Retinal pigment epithelial cell (primary cell): ENCODE data around the gene KRTAP3-2.

Source experiments
- DNase-seq: peaks from one replicate; pipeline ENCODE4 v3.0.0-alpha.2; 2010; ENCODE audit warnings: low read depth
- H3K4me3 ChIP-seq: 2 replicates; pipeline ENCODE4 v1.5.1; 2011; ENCODE audit warnings: mild to moderate bottlenecking, low read length, control low read depth, moderate library complexity
- TF ChIP-seq, protein P1 (sequence below): conservative IDR thresholded peaks from 2 replicates; pipeline ENCODE4 v1.5.1; 2011; ENCODE audit warnings: low read depth, low read length, control low read depth, inconsistent platforms

KRTAP3-2 gene

DNA sequence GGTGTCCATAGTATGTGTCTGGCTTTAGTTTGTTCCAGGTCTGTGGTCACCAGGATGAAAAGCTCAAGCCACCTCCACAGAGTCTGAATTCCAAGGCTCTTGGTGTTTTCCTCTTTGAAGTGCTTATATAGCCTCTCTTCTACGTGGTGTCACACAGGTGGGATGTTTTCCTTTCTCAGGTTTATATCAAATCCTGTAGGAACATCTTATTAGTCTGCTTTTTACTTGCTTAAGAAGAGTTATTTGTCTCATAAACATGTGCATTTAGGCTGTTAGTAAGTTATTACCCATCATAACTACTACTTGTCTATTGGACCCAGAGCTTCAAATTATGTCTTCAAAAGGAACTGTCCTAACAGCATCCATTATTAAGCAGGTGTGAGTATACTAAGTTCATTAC lies 32.9 kb downstream of the KRTAP3-2 start, which contains the start of gene KRT39:
KRT39 (minus strand) TSS at position 101 of the 400 bp plus-strand sequence; CDS start at position 9, 92 bp downstream.
- DNase-seq: no peak
- H3K4me3 ChIP-seq: no peak within 1 kb of the TSS
- TF ChIP-seq, protein P1, sequence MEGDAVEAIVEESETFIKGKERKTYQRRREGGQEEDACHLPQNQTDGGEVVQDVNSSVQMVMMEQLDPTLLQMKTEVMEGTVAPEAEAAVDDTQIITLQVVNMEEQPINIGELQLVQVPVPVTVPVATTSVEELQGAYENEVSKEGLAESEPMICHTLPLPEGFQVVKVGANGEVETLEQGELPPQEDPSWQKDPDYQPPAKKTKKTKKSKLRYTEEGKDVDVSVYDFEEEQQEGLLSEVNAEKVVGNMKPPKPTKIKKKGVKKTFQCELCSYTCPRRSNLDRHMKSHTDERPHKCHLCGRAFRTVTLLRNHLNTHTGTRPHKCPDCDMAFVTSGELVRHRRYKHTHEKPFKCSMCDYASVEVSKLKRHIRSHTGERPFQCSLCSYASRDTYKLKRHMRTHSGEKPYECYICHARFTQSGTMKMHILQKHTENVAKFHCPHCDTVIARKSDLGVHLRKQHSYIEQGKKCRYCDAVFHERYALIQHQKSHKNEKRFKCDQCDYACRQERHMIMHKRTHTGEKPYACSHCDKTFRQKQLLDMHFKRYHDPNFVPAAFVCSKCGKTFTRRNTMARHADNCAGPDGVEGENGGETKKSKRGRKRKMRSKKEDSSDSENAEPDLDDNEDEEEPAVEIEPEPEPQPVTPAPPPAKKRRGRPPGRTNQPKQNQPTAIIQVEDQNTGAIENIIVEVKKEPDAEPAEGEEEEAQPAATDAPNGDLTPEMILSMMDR: no peak

DNA sequence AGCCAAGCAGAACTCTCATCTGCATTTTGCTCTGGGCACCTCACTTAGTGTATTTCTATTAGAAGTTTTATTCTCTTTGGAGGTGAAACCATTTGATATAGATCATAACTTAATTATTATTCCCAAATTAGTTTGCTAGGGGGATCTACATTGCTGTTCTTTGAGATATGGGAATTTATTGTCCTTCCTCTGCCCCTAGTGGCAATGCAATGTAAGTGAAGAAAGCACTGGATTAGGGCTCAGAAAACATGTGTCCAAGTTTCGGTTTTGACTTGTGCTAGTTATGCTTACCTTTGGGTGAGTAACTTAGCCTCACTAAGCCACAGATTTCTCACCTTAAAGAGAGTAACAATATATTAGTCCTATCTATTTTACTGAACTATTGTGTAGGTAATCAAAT lies 35.9 kb downstream of the KRTAP3-2 start:
- no peak for DNase-seq

DNA sequence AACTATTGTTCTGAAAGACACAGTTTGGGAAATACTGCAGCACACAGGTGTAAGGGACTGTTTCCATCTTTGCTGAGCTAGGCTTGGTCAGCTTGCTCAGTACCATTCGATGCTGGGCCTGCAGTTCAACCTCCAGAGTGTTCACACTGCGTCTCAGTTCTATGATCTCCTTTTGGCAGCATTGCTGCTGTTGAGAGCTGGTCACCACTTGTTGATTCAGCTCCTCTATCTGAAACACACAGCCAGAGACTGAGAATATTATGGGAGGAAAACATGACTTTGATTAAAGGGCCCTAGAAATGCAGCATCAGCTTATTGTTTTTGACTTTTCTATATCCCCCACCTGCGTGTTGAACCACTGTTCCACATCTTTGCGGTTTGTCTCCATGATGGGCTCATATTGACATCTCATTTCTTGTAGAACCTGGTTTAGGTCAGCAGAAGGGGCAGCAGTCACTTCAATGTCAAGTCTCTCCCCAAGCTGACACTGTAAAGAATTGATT lies 37.6 kb downstream of the KRTAP3-2 start:
- DNase-seq: no peak
- TF ChIP-seq, protein P1: no peak
- H3K4me3 ChIP-seq: no peak overlapping the region

More for the DNA sequence above, 35.9 kb downstream of the KRTAP3-2 start:
- TF ChIP-seq, protein P1: peak; percentile 82
- no peak overlapping the region for H3K4me3 ChIP-seq

DNA sequence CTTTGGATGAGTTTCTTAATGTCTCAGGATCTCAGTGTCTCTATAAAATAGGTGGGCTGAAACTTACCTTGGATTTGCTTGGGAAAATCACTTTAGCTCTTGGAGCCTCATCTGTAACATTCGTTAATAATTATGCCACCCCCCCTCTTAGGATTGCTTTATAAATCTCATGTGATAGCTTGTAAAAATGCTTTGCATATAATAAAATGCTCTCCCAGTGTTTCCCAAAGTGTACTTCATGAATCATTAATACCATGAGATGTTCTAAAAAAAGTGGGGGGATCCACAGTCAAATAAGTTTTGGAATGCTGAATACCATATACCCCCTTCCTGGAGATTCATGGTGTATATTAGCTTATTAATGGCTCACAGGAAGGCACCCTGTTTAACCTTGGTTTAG lies 38.1 kb downstream of the KRTAP3-2 start:
- TF ChIP-seq, protein P1: no peak
- no peak for DNase-seq
- no peak overlapping the region for H3K4me3 ChIP-seq

DNA sequence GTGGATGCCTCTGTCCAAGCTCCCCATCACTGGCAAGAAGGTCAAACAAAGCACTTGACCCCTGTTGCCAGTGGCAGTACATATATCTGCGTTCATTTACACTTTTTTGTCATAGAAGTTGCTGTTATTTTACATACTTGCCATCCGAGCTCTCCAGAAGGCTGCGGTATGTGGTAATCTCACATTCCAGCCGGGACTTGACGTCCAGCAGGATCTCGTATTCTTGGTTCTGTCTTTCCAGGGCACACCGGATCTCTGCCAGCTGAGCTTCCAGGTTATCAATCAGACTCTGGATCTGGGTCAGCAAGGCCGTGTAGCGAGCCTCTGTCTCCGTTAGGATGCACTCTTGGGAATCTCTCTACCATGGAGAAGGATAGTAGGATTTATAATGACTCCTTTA lies 39.6 kb downstream of the KRTAP3-2 start:
- H3K4me3 ChIP-seq: no peak overlapping the region
- DNase-seq: no peak
- TF ChIP-seq, protein P1: no peak

DNA sequence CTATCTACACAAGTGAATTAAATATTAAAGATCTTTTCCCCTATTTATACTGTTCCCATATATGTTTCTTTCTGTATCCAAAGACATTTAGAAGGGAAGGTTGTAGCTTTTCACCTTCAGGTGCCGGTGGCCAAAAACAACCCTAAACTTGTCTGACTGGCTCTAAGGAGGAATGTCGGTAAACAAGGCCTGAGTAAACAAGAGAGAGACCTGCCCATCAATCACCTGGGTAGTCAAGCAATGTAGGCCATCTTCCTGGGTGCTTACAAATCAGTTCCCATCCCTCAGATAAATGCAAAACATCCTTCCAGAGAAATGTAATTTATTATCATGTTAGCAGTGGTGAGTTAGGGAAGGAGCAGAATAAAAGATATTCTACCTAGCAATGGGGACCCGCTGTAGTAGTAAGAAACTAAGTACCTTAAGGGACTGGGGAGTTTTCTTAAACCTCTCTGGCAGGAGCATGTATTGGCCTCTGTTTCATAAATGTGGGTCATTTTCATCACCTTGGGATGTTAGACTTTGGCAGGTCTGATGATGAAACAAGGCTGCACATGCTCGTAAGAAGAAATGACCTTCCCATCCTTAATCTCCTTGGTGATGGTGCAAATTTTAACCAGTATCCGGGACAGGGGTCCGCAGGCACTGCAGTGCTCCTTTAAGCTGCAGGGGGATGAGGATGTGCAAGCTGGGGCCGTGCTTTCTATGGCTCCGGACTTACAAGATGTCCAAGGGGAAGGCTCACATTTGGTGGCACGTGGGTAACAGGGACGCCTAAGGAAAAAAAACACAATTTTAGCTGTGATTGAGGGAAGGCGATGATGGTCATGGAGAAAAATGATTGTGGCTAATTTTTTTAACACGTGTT lies 41.4 kb downstream of the KRTAP3-2 start:
- DNase-seq: no peak
- no peak overlapping the region for H3K4me3 ChIP-seq
- TF ChIP-seq, protein P1: no peak
